DMS153 (cell line): ENCODE data around the gene MBOAT1.
A peak's percentile ranks its signal among the peaks of the same experiment; 100 is the strongest.

Experiments used
- DNase-seq: peaks from one replicate; lab custom pipeline; 2025; lab: John Stamatoyannopoulos, UW

MBOAT1 gene

GRCh38 chr6:20233007-20233730, 20.9 kb upstream of the MBOAT1 start:
- DNase-seq, result no peak

DNA sequence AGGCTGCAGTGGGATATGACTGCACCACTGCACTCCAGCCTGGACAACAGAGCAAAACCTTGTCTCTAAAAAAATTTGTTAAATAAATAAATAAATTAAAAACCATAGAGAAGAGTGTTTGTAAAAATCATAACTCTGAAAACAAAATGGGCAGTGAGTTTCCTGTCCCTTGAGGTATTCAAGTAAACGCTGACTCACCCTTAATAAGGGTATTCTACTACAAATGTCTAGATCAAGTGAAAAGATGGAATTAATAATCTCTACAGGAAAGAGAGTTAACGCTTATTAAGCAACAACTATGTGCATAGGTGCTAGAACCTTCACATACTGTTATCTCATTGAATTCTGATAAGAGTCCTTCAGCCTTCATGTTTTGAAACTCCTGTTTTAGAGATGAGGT, 19.9 kb upstream of the MBOAT1 start:
- no peak for DNase-seq

GRCh38 chr6:20230401-20231119, 18.3 kb upstream of the MBOAT1 start:
- no peak for DNase-seq

- DNase-seq, result no peak
These were observed 17.6 kb upstream of the MBOAT1 start for GRCh38 chr6:20229881-20230280.

DNA sequence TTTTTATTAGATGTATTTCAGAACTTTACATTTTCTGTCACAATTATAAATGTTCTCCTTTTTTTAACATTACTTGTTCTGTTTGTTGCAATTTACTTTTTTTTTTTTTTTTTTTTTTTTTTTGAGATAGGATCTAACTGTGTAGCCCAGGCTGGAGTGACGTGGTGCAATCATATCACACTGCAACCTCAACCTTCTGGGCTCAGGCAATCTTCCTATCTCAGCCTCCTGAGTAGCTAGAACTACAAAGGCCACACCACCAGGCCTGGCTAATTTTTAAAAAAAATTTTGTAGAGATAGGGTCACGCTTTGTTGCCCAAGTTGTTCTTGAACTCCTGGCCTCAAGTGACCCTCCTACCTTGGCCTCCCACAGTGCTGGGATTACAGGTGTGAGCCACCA, 15.1 kb upstream of the MBOAT1 start:
- DNase-seq, result no peak

- no peak for DNase-seq
These were observed 10.9 kb upstream of the MBOAT1 start for GRCh38 chr6:20223141-20223540.

- no peak for DNase-seq
These were observed 9.2 kb upstream of the MBOAT1 start for GRCh38 chr6:20221421-20221820.

DNA sequence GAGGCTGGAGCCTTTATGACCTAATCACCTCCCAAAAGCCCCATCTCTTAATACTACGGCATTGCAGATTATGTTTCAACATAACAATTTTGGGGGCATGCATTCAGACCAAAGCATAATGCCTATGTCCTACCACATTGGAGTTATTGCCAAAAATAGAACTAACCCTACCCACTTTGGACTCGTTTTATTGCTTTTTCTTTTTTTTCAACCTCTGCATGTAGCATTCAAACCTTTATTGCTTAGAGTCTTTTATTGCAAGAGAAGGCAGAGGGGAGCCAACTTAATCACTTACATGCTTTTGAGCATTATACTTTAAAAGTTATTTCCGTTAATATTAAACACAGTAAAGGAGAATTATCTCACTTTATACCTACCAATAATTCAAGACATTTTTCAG, 8.1 kb upstream of the MBOAT1 start:
- no peak for DNase-seq

GRCh38 chr6:20217891-20218290, 5.6 kb upstream of the MBOAT1 start:
- no peak for DNase-seq

DNA sequence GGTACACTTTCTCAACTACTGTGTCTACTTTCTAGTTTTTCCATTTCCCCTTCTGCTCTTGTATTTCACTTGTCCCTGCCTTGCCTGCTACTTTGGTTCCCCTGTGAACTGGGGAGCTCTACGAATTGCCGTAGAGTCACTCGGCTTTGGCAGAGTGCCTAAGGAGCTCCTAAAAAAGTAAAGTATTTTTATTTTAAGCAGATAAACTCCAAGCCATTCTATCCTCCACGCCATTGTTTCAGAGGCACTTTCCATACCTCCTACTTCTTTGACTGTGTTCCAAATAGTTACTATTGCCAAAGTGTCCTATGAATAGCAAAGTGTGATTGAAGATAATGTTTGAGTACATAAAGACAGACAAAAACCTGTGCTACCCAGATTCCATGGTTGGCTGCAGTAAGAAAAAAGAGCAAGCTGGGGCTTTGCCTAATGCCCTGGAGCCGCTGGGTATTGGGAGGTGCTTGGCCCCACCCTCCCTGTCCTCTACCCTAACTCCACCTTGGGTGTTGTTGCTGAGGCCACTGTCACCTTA, 5.1 kb upstream of the MBOAT1 start:
- no peak for DNase-seq

DNA sequence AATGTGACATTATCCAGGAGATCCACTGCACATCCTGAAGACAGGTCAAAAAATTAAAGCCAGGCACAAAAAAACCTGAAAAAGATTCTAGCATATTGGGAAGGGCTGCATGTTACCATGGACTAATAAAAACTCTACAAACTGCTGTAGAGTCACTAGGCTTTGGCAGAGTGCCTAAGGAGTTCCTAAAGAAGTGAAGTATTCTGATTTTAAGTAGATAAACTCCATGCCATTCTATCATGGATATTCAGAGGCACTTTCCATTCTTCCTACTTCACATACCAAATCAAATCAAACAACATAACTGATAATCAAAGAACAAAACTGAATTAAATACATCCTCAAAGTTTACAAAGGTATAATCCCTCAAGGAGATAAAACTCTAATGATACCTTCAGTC, 3.0 kb upstream of the MBOAT1 start:
- DNase-seq, result no peak

GRCh38 chr6:20213271-20213798, 1.1 kb upstream of the MBOAT1 start:
- DNase-seq, result no peak

GRCh38 chr6:20211941-20212391, 303 bp downstream of the MBOAT1 start:
- peak; percentile 58 for DNase-seq

- DNase-seq, result peak; percentile 37
These were observed 980 bp downstream of the MBOAT1 start for GRCh38 chr6:20211037-20211940.

- no peak for DNase-seq
These were observed 2.1 kb downstream of the MBOAT1 start for GRCh38 chr6:20210158-20210557.

- DNase-seq, result no peak
These were observed 3.4 kb downstream of the MBOAT1 start for GRCh38 chr6:20208687-20209378.

DNA sequence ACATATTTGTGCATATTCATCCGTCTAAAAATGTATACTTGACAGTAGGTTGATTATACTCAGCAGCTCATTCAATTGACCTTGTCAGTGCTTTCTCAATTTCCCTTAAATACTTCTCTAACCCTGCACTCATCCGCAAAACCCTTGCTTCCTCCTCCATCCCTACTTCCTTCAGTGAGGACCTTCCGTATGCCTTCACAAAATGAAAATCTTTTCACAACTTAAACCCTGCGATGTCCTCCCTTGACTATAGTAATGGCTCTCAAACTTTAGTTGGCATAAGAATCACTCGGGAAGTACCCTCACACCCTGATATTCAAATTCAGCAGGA, 5.2 kb downstream of the MBOAT1 start:
- no peak for DNase-seq

- DNase-seq, result no peak
These were observed 6.5 kb downstream of the MBOAT1 start for GRCh38 chr6:20205722-20206161.

- no peak for DNase-seq
These were observed 7.8 kb downstream of the MBOAT1 start for GRCh38 chr6:20204512-20204894.

DNA sequence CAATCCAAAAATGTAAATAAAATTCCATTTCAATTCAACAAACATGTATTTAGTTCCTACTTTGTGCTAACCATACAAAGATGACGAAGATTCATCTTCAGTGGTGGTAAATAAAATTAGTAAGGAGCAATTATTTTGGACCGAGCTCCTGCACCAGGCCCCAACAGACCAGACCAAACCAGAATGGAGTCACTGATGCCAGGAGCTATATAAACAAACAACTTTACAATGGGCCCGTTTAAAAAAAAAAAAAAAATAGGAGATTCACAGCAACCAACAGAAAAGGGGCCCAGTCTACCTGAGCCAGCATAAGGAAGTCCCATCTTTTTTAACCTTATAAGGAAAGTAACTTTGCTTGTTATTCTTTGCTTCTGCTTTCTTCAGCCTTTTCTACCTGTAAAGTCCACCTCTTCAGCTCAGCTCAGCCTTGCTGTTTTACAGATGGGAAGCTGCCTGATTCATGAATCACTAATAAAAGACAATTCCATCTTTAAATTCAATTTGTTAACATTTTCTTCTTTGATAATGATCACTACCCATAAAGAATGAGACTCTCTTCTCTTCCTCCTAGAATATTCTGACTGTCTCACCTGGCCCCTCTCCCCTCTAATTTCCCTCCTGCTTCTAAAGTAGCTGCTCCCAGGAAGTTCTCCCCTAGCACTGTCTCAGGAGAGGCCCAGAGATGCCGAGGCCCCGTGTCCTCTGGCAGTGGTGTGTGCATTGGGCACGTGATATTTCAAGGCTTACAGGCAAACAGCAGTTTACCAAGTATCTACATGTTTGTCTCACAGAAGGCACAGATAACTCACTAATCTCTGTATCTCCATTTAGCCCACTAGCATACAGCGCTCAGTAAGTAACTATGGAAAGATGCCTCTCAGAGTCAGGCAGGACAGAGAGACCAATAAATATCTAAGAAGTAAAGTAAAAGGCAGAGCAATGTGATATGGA, 8.4 kb downstream of the MBOAT1 start:
- DNase-seq, result peak; percentile 73
